SKM-1 treated with dmso at 0.1 percent for 144 hours (cell line): ENCODE results near the gene SYNE3.

ENCODE experiments used
- DNase-seq: peaks from one replicate; lab custom pipeline; 2025; ENCODE audit not compliant: unreplicated experiment; lab: John Stamatoyannopoulos, UW

The SYNE3 gene

DNA sequence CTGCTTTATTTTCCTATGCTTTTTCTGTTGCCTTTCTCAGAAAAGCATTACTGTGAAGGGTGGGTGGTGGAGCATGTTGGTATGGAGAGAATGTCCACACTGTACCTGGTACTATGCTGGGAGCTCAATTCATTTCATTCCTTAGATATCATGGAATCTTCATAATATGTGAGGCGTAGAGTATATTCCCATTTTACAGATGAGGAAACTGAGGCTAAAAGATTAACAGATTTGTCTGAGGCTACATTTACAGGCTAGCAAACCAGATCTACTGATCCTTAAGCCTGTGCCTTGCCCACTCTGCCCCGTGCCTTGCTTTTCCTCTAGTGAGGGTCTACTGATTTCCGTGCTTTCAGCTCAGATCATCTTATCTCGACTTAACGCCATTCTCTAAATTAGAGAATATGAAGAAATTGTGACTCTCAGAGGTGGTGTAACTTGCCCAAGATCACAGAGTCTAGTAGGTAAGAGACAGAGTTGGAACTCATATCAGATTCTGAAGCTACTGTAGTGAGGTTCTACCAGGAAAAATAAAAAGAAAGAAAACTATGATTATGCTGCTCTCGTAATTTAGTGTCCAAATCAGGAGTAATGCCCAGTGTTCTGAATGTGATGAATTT is 23.9 kb upstream of the SYNE3 start:
- DNase-seq: no peak

GRCh38 chr14:95538801-95539509 is 22.5 kb upstream of the SYNE3 start:
- no peak for DNase-seq

GRCh38 chr14:95537298-95538089 is 21.0 kb upstream of the SYNE3 start:
- DNase-seq: no peak

GRCh38 chr14:95536671-95537070 is 20.2 kb upstream of the SYNE3 start:
- DNase-seq: no peak

DNA sequence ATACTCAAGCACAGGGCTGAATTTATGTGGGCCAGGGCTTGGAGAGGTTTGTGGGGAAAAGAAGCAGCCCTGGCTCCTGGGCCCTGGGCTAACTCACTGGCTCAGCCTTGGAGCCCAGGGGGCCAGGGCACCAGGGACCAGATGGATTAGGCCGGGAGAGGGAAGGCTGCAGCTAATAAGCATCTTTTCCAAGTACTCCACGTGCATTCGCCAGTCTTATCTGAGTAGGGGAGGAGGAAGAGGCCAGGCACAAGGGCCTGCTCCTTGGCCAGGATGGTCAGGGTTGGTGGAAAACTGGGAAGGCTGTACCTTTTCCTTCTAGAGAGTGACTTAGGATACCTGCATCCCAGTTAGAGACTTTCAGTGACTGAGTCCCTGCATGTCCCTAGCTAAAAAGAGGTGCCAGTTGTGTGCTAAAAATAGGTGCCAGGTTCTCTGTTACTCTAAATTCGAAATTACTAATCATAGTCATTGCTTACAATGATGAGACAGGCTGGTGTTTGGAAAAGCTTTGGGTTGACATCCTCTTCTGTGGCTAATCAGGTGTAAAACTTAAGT is 19.7 kb upstream of the SYNE3 start:
- no peak for DNase-seq

- DNase-seq: no peak
Observed at GRCh38 chr14:95535226-95536021, 19.0 kb upstream of the SYNE3 start.

GRCh38 chr14:95534299-95535225 is 18.1 kb upstream of the SYNE3 start, which contains the start of gene GLRX5:
GLRX5 (plus strand) TSS chr14:95535050; CDS start chr14:95535090, 40 bp downstream.
- DNase-seq: peak; percentile 90

- DNase-seq: no peak
Observed at GRCh38 chr14:95533822-95534221, 17.4 kb upstream of the SYNE3 start.

DNA sequence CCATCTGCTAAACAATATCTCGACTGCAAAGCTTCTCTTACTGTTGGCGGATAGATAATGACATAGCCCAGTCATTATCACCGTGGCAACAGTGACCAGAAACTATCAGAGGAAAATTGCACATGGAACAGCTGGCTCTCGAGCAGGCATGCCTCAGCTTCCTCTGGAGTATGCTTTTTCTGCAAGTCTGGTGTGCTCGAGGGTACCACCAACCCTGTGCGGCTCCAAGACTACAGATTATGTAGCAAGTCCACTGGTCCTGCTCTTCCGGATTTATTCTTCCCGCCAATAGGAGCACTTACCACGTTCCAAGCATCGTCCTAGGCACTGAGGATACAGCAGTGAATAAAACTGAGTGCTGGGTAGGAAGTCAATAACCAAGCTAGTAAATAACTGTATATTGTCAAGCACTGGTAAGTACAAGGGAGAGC is 17.0 kb upstream of the SYNE3 start:
- DNase-seq: no peak

DNA sequence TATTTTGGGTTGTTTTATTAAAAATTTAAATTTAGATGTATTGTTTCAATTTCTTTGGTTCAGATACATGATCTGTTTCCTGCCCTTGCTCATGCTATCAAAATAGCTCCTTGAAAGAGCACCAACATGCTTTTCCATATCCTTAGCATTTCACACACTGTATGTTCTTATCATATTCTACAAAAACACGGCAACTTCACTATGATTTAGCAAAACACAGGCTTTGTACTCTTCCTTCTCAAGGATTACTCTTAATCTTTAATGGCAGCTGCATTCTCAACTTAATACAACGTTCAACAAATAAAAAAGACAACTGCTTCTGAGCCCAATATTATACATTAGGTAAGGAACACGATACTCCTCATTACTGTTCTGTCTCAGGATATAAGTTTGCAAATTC is 15.5 kb upstream of the SYNE3 start:
- no peak for DNase-seq

DNA sequence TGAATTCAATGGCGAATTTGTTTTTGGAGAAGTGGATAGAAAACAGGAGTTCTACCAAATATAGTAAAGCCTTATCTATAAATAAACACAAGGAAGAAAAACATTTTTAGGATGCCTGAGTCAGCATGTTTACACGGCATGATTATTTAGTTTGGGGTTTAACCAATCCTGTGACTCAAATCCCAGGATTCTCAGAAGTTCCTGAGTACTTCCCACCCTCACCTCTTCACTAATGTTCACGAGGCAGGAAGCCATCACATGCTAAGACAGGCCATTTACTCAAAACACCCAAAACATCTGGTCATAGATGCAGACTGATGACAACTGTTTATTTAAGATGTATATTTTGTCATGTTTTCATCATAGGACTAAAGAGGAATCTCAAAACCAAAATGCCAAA is 15.0 kb upstream of the SYNE3 start:
- no peak for DNase-seq

DNA sequence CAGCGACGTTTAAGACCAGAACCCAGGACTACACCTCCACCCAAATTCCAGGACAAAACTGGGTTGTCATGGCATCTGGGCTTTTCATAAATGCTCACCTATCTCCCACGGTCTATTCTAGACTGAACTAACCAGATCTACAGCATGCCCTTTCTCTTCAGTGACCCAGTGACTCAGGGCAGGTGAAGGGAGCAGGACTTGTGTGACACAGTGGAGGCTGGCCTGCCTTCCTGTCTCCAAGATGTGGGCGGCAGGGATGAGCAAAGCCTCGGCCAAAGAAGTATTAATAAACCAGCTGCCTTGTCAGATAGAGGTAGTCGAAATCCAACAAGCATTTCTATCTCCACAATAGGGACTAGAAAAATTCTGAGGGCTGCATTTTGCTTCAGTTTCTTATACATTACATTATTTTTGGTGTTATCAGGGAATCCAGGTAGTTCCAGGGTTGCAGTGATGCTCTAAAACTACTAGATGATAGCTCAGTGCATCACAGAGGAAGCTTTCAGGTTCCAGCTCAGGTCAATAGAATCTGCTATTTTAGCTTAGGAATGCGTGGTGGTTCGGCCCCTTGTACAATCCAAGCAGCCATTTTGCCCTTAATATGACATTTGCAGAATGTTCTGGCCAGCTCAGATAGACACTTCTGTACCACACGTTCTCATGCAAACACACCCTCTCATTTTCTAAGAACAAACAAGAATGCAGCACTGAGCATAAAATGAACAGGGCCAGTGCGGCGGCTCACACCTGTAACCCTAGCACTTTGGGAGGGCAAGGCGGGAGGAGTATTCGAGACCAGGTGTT is 14.2 kb upstream of the SYNE3 start:
- no peak for DNase-seq

DNA sequence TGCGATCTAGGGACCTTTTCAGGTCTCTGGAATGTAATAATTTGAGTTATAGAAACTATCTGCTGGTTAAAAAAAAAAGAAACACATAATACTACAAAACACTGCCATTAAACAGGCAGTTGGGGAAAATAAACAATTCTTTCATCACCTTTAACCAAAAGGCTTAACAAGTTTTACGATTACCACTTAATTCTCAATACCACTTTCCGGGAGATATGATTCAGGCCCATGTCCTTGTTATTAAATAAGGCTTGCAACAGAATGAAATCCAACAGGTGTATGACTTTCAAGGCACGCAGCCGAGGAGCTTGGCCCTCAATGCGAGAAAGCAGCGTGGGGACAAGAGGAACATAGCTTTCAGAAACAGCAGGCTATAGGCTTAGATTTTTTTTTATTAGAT is 12.8 kb upstream of the SYNE3 start:
- no peak for DNase-seq

DNA sequence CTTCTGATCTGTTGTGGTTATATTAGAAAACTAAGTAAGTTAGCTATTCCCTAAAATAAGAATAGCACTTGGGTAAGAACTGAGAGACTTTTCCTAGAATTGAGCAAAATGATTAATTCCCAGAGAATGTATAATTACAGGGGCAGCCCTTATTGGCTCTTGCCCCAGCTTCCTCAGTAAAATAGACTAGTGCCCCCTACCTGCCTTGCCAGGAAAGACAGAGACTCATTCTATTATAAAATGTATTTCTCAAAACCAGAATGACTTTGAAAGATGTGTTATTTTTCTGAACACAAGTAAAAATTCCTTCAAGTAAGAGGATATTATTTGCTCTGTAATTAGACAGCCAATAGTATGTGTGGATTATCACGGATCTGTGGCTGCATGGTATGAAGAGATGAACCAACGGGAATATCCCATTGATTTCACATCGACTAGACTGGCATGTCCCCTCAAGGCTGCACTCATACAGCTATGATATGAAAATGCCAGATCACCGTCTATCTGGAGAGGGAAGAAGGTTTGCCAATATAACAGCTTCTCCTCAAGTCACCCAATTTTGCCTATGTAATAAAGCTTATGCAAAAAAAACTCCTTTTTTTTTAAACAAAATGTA is 11.0 kb upstream of the SYNE3 start:
- DNase-seq: peak; percentile 33

DNA sequence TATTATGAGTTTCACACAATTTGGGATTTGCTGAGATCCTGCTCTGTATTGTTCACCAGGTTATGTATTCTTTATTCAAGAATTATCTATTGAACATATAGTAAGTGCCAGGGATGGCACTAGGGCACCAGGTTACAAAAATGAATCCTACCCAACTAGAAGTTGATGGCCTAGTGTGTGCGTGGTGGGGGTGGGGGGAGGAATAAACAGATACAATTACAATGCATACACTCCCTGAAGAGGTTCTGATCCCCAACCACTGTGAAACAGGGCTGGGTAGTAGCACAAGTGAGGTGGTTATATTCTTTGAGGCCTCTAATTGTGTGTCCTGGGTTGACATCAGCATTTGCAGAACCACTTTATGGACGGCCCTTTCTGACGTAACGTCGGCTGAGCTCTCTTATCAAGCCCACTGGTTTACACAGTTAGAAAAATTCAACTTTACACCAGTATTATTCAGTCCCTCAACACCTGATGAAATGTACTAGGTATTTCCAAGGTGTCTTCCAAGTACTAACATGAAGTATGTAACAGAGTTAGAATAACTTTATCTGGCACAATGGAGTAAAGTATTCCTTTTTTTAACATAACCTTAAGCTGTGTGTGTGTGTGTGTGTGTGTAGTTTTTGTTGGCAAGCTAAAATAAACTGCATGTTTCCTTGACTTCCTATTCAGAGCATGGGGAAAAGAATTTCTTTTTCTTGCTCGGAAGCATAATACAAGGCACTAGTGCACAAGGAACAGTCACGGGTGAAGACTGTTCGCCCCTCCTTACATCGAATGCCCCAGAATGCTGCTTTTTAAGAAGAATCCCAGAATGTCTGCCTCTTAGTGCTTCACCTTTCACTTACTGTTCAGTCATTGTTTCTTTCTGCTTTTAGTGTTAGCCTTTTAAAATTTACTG is 10.3 kb upstream of the SYNE3 start:
- DNase-seq: no peak

- DNase-seq: no peak
Observed at GRCh38 chr14:95525999-95526398, 9.5 kb upstream of the SYNE3 start.

DNA sequence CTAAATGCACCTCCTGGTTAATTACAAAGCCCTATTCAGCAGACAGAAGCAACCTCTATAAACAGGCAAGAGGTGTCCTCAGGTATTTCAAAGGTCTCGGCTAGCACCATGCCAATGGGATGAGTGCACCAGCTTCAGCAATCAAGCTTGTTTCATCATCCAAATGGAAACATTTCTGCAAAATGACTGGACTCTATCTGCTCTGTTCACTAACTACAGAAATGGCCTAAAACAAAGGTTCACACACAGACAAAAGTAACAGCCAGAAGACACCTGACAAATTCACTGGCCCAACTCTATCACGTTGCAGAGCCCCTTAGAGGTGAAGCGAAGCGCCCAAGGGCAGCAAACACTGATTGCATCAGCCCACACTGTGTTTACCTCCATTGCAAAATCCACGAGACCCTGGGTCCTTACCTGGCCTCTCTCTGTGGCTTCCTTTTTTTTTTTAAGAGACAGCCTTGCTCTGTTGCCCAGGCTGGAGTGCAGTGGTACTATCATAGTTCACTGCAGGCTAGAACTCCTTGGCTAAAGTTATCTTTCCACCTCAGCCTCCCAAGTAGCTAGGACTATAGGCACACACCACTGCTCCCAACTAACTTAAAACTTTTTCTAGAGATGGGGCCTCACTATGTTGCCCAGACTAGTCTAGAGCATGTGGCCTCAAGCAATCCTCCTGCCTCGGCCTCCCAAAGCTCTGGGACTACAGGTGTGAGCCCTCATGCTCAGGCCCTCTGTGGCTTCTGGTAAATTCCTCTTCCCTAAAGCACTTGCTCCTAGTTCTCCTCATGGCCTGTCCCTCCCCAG is 8.5 kb upstream of the SYNE3 start:
- DNase-seq: no peak
